Spleen (tissue), 7 donors: ENCODE results near the gene XRCC4.

Source experiments
- CTCF ChIP-seq, 11 experiments: fragments of 200-600 bp in 7 of 11; fragments of 450-650 bp in 4 of 11; sonication (generic) in 4 of 11; IDR thresholded peaks in 8 of 11; conservative IDR thresholded peaks in 3 of 11; 1 replicate in 7 of 11; 2 replicates in 4 of 11; pipeline versions ENCODE4 v1.4.0 to v1.8.0; 2016 to 2021; ENCODE audit warnings: antibody characterized with exemption in 11 of 11, inconsistent platforms in 4 of 11, mild to moderate bottlenecking in 1 of 11
- POLR2A ChIP-seq, 3 donors: fragments of 450-650 bp; IDR thresholded peaks; one replicate each; pipeline ENCODE4 v1.5.1; 2017; ENCODE audit warnings: antibody characterized with exemption in 3 of 3, mild to moderate bottlenecking in 1 of 3
- POLR2AphosphoS5 ChIP-seq, 3 donors: sonication (generic); formaldehyde crosslinking; IDR thresholded peaks; one replicate each; pipeline ENCODE4 v1.5.1; 2017; ENCODE audit warnings: antibody characterized with exemption in 3 of 3
- donor health status: DM: no; HTN: no; CAD: no; lungs with moderate emphysema.
- donor health status: DM: no; HTN: no; CAD: no.
- donor health status: DM: no; HTN: no; CAD: no.

- TF ChIP-seq CTCF (IDR thresholded peaks at IDR 0.05 in 8 of 11, conservative IDR thresholded peaks at IDR 0.05 in 3 of 11) (no peak), POLR2A (IDR thresholded peaks at IDR 0.05) (no peak), POLR2AphosphoS5 (IDR thresholded peaks at IDR 0.05) (no peak)
These were observed 41.1 kb downstream of the XRCC4 start for GRCh38 chr5:83118471-83118870.
